Cardiac septum (tissue), 1 donor: Measurements from ENCODE around the gene MED15. TPM values are rescaled to one million over a fixed set of nuclear protein-coding genes. Genes with fewer than 3 reads are reported as not detected.
"Not testable (repeated sequence)": the region's sequence is repeated elsewhere in the genome, so short reads cannot be mapped to it uniquely, and the experiment has no call there.

Experiments used
- DNase-seq: peaks from one replicate; pipeline ENCODE4 v3.0.0-alpha.2; 2020; ENCODE audit warnings: low spot score
- intact Hi-C: fragments of 100-400 bp; cut with DNase I; formaldehyde crosslinking; loops from one replicate; pipeline ENCODE4 v1.14.0; 2022
- total RNA-seq: library from RNA; stranded (reverse); fragmentation: NEBNext Ultra II Directional; extraction: Animal tissue kit (Norgen Biotek cat#: 25700); gene quantifications from one replicate; pipeline ENCODE4 v1.2.1, GENCODE V29; 2021
- donor health status: DM: no; HTN: no; CAD: no.

The MED15 gene
- total RNA-seq, 1 donor from 2014 or later = 43.9 TPM

DNA sequence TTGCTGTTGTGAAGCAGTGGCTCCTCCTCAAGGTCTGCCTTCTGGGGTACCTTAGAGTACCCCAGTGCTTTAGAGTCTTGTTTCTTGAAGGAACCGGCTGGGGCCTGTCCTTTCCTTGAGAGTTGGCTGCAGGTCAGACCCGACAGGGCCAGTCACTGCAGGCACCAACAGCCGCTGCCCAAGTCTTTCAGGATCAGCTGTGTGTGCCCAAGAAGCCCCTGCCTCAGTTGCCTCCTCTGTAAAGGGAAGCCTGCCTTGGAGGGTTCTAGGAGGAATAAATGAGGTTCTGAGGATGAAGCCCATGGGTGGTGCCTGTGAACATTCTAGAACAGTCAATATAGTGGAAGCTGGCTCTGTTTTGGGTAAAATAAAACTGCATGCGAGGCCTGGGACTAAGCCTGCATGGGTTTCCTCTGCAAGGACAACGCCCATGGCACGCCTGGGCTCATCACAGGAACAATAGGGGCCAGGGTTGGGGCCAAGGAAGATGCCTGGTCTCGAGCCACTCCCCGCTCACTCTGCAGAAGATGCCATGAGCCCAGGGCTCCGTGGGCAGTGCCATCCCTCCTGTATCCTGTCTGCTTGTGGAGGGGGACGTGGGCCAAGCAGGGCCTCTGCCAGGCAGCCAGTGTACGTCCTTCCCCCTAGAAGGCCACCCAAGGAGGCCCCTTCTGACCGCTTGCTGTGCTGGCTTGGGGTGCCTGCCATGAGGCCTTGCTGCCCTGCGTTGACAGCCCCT lies 81.6 kb downstream of the MED15 start:
- DNase-seq = no peak
- intact Hi-C loops = no loop called here

GRCh38 chr22:20589614-20590476 lies 82.4 kb downstream of the MED15 start:
- intact Hi-C loops = no loop called here
- DNase-seq = no peak

- intact Hi-C loops = no loop called here
- DNase-seq = no peak
Measured at GRCh38 chr22:20590477-20591294, 83.3 kb downstream of the MED15 start.

DNA sequence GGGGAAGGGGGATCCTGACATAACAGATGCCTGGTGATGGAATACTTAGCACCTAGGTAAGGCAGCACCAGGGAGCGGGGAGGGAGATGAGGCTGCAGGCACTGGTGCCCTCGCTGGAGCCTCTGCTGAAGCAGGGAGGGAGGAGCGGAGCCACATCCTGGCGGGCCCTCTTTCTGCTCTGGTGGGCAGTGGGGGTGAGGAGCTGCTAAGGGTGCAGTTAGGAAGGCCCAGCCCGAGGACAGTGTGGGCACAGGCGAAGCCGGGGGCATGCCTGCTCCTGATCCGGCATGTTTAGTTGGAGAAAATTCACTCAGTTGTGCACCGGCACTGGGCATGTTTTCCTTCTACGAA lies 83.9 kb downstream of the MED15 start:
- no peak for DNase-seq
- intact Hi-C loops = no loop called here

- no peak for DNase-seq
- intact Hi-C loops = no loop called here
Measured at GRCh38 chr22:20591660-20592310, 84.4 kb downstream of the MED15 start.

- DNase-seq, intact Hi-C loops: not testable (repeated sequence)
Measured at GRCh38 chr22:20594038-20594437, 86.6 kb downstream of the MED15 start.

- intact Hi-C loops, DNase-seq: not testable (repeated sequence)
Measured at GRCh38 chr22:20594486-20594885, 87.1 kb downstream of the MED15 start.

GRCh38 chr22:20595461-20595860 lies 88.1 kb downstream of the MED15 start:
- intact Hi-C loops = no loop called here
- no peak for DNase-seq

- DNase-seq = no peak
- intact Hi-C loops = no loop called here
Measured at GRCh38 chr22:20599117-20599516, 91.7 kb downstream of the MED15 start.

- intact Hi-C loops = no loop called here
- no peak for DNase-seq
Measured at GRCh38 chr22:20600137-20600673, 92.8 kb downstream of the MED15 start.

GRCh38 chr22:20601308-20601707 lies 93.9 kb downstream of the MED15 start:
- no peak for DNase-seq
- intact Hi-C loops = no loop called here

DNA sequence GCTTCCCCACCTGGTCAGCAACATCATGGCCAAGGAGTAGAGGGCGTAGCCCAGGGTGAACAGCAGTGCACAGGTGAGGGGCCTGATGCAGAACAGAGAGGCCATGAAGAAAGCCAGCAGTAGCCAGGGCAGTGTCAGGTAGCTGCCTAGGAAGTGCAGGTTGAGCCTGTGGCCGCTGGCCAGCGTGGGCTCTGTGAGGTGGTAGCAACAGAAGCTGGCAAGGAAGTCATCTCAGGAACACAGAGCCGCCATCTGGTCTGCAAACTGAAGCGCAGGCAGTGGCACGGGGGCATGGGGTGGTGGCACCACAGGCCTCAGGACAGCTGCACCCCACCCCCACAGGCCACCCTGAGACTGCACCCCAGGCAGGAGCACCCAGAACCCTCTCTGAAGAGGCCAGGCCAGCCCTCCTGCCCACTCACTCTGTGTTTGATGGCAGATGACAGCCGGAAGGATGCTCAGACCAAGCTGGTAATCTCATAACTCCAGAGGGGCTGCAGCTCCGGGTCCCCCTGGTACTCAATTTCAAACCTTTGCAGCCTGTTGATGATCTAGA lies 95.3 kb downstream of the MED15 start:
- no peak for DNase-seq
- intact Hi-C loops = no loop called here

- no peak for DNase-seq
- intact Hi-C loops = no loop called here
Measured at GRCh38 chr22:20604092-20604747, 96.8 kb downstream of the MED15 start.

- intact Hi-C loops = no loop called here
- DNase-seq = no peak
Measured at GRCh38 chr22:20604776-20605221, 97.4 kb downstream of the MED15 start.

- intact Hi-C loops = no loop called here
- DNase-seq = no peak
Measured at GRCh38 chr22:20605328-20605727, 97.9 kb downstream of the MED15 start.

DNA sequence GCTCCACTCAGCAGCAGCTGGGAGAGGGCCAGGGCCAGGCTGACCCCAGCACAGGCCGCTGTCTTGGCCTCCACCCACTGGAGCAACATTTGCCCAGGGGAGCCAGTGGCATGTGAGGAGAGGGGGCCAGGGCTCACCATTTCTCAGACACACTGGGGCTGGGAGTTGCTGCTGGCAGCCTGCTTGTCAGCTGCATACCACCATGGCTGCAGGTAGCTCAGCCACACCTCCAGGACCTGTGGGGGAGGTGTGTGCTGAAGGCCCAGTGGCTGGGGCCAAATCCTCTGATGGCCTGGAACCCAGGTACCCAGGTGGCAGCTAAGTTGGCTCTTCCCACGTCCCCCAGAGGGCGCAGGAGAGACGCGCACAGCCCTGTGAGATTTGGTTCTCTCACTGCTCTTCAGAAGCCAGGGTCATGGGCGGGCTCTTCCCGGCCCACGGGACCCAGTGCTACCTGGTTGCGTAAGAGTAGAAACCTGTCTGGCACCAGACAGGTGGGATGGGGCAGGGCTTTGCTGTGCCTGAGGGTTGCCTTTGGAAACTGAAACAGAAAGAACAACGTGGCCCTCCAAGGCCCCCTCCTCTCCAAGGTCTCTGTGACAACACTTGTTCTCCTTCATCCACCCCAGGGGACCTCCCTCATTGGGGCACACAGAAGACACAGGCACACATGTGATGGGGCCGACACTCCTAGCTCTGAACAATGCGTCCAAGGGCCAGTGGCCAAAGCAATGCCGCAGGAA lies 98.8 kb downstream of the MED15 start:
- DNase-seq = no peak
- intact Hi-C loops = no loop called here

DNA sequence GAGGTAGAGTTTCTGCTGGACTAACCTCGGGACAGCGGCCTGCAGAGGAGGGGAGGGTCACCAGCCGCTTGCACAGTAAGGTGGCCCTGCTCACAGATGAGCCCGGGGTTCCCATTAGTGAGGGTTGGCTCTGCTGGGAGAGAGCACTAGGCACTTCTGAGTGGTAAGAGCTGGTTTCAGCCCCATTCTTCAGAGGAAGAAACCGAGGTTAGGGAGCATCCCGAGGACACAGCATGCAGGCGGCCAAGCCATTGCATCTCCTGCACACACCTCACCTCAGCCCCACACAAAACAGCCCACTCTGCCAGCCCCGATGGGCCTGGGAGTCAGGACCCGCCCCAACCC lies 99.3 kb downstream of the MED15 start:
- intact Hi-C loops = no loop called here
- DNase-seq = no peak
